Natural killer cell (primary cell): ENCODE measurements around the gene CD8B2. TPM values are rescaled to one million over a fixed set of nuclear protein-coding genes. Genes with fewer than 3 reads are reported as not detected.

Source experiments
- ATAC-seq, 3 donors: fragments of 150-1000 bp in 2 of 3; fragments of 200-7000 bp in 1 of 3; cut with Tn5 transposase; 1 replicate in 1 of 3; 2 replicates in 2 of 3; pipeline ENCODE4 v1.10.0; 2021; ENCODE audit warnings: mild to moderate bottlenecking in 2 of 3, moderate library complexity in 2 of 3
- DNase-seq, 2 donors: peaks; one replicate each; pipeline versions ENCODE4 v3.0.0 to v3.0.0-alpha.2; 2013 to 2021; ENCODE audit warnings: mixed read lengths in 1 of 2
- H3K27ac ChIP-seq: one replicate; pipeline ENCODE4 v1.5.1; 2013; ENCODE audit warnings: mild to moderate bottlenecking, low read length
- H3K27me3 ChIP-seq: one replicate; pipeline ENCODE4 v1.6.1; 2013; ENCODE audit warnings: low read length; ENCODE audit not compliant: control insufficient read depth, insufficient read depth
- H3K36me3 ChIP-seq: one replicate; pipeline ENCODE4 v1.6.1; 2013; ENCODE audit warnings: low read length; ENCODE audit not compliant: control insufficient read depth, insufficient read depth
- H3K4me1 ChIP-seq: one replicate; pipeline ENCODE4 v1.6.1; 2013; ENCODE audit warnings: low read length; ENCODE audit not compliant: control insufficient read depth, insufficient read depth
- H3K4me3 ChIP-seq: one replicate; pipeline ENCODE4 v1.5.1; 2013; ENCODE audit warnings: low read length
- H3K9me3 ChIP-seq: one replicate; pipeline ENCODE4 v1.6.1; 2013; ENCODE audit warnings: low read length; ENCODE audit not compliant: control insufficient read depth, insufficient read depth
- H3K27ac Mint-ChIP-seq, 2 donors: one replicate each; pipeline ENCODE4 v1.8.0; 2022; ENCODE audit warnings: mild to moderate bottlenecking in 2 of 2, mixed read lengths in 2 of 2, moderate library complexity in 1 of 2
- H3K27me3 Mint-ChIP-seq, 2 donors: one replicate each; pipeline ENCODE4 v1.8.0; 2022; ENCODE audit warnings: low read depth in 2 of 2, mixed read lengths in 2 of 2
- H3K36me3 Mint-ChIP-seq: one replicate; pipeline ENCODE4 v1.8.0; 2022; ENCODE audit warnings: mixed read lengths
- H3K4me1 Mint-ChIP-seq, 2 donors: one replicate each; pipeline ENCODE4 v1.8.0; 2022; ENCODE audit warnings: mixed read lengths in 2 of 2
- H3K4me3 Mint-ChIP-seq: one replicate; pipeline ENCODE4 v1.8.0; 2022; ENCODE audit warnings: mild to moderate bottlenecking, moderate library complexity, mixed read lengths
- H3K9me3 Mint-ChIP-seq, 2 donors: one replicate each; pipeline ENCODE4 v1.8.0; 2022; ENCODE audit warnings: mixed read lengths in 2 of 2
- WGBS: methylation state at CpG from one replicate; pipeline ENCODE4 v1.1.7; 2013; ENCODE audit warnings: missing lambda C conversion rate; ENCODE audit not compliant: insufficient coverage; 5-methylcytosine and 5-hydroxymethylcytosine counted together
- intact Hi-C: fragments of 100-400 bp; cut with micrococcal nuclease; formaldehyde crosslinking; loops from one replicate; pipeline ENCODE4 v1.14.2; 2022
- total RNA-seq, 4 donors: library from RNA; stranded (reverse); fragments of 120-200 nt in 1 of 4; gene quantifications; one replicate each; pipeline versions ENCODE4 v1.2.3 to v1.2.4, GENCODE V29; 2013 to 2022
- TF ChIP-seq, protein P1 (sequence below): fragments of 200-600 bp; IDR thresholded peaks from one replicate; pipeline ENCODE4 v1.8.0; 2022; ENCODE audit warnings: antibody characterized with exemption

CD8B2 gene
- total RNA-seq, 3 donors from 2014 or later (not counting 1 experiment from before 2014, with no cell fraction given): 0.36 to 1.0 (median 0.49) TPM

DNA sequence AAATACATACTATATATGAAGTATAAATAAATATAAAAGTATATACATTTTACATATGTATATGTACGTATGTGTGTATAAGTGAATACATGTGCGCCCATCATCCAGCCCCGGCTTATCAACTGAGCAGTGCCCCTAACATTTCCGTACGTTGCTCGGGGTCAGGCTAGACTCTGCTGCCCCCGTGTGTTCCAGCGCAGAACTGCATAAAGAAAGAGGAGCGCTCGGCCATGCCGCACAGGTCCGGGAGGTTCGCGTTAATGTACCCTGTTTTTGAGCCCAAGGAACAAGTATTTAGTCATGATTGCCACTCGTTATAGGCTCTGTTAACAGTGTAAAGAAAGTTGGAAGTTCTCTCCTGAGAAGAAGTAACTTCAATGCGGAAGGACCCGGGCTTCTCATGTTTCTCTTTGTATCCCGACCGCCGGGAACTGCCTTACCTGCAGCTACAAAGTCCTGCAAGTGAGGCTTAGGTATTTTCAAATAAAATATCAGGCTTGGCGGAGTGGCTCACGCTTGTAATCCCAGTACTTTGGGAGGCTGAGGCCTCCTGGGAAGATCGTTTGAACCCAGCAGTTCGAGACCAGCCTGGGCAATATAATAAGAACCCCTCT is 55.7 kb downstream of the CD8B2 start:
- Histone ChIP-seq H3K4me1 (peaks cover 11% of the 10 kb centered on the region), H3K27ac (no peak overlapping the region), H3K4me3 (no peak overlapping the region), H3K27me3 (peaks cover 6% of the 10 kb centered on the region), H3K36me3 (no peaks in the 10 kb centered on the region), H3K9me3 (no peaks in the 10 kb centered on the region)
- Mint-ChIP-seq H3K27me3 (peaks cover 20 to 36% of the 10 kb centered on the region in 2 donors), H3K36me3 (no peaks in the 10 kb centered on the region), H3K9me3 (no peaks in the 10 kb centered on the region), H3K4me1 (peaks cover 0 to 5% of the 10 kb centered on the region in 2 donors), H3K4me3 (no peak overlapping the region), H3K27ac (no peak overlapping the region)
- TF ChIP-seq, protein P1, sequence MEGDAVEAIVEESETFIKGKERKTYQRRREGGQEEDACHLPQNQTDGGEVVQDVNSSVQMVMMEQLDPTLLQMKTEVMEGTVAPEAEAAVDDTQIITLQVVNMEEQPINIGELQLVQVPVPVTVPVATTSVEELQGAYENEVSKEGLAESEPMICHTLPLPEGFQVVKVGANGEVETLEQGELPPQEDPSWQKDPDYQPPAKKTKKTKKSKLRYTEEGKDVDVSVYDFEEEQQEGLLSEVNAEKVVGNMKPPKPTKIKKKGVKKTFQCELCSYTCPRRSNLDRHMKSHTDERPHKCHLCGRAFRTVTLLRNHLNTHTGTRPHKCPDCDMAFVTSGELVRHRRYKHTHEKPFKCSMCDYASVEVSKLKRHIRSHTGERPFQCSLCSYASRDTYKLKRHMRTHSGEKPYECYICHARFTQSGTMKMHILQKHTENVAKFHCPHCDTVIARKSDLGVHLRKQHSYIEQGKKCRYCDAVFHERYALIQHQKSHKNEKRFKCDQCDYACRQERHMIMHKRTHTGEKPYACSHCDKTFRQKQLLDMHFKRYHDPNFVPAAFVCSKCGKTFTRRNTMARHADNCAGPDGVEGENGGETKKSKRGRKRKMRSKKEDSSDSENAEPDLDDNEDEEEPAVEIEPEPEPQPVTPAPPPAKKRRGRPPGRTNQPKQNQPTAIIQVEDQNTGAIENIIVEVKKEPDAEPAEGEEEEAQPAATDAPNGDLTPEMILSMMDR: peak; percentile 98
- intact Hi-C loops: loop anchor here (1.0 kb wide), 1 partner anchor 439 kb away; no protein-coding TSS in a partner anchor
- peak; percentile 67 to 83 for DNase-seq
- 14% methylated on average over 24 of the region's 24 CpGs for WGBS
- peak; percentile 85 to 99 (median 97) for ATAC-seq

DNA sequence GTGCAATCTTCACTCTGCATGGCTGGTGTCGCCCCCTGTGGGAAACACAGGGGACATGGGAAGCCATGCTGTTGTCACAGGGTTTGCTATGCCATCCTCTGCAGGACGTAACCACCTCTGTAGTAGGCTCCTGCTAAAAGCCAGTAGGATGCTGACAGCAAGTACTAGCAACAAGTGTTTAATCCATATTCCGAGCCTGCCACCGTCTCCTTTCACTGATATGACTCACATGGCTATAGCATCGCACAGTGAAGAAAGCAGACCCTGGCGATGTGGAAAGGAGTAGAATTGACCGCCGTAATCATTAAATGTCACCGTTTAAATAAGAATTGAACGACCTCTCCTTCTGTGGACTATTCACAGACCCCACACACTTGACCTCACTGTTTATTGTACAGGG is 57.8 kb downstream of the CD8B2 start:
- no peak overlapping the region for H3K27ac Mint-ChIP-seq
- no peaks in the 10 kb centered on the region for H3K36me3 Mint-ChIP-seq
- H3K4me1 Mint-ChIP-seq: peaks cover 0 to 5% of the 10 kb centered on the region in 2 donors
- Histone ChIP-seq H3K36me3 (no peaks in the 10 kb centered on the region), H3K4me1 (peaks cover 10% of the 10 kb centered on the region), H3K27me3 (peaks cover 6% of the 10 kb centered on the region), H3K9me3 (no peaks in the 10 kb centered on the region), H3K4me3 (no peak overlapping the region), H3K27ac (no peak overlapping the region)
- no peak overlapping the region for H3K4me3 Mint-ChIP-seq
- intact Hi-C loops: no loop called here
- WGBS: 92% methylated on average over 8 of the region's 10 CpGs
- H3K9me3 Mint-ChIP-seq: no peaks in the 10 kb centered on the region
- peaks cover 25 to 43% of the 10 kb centered on the region in 2 donors for H3K27me3 Mint-ChIP-seq
- no peak for ATAC-seq
- DNase-seq: peak in 1 of 2 donors; percentile 7
- TF ChIP-seq, protein P1: no peak

DNA sequence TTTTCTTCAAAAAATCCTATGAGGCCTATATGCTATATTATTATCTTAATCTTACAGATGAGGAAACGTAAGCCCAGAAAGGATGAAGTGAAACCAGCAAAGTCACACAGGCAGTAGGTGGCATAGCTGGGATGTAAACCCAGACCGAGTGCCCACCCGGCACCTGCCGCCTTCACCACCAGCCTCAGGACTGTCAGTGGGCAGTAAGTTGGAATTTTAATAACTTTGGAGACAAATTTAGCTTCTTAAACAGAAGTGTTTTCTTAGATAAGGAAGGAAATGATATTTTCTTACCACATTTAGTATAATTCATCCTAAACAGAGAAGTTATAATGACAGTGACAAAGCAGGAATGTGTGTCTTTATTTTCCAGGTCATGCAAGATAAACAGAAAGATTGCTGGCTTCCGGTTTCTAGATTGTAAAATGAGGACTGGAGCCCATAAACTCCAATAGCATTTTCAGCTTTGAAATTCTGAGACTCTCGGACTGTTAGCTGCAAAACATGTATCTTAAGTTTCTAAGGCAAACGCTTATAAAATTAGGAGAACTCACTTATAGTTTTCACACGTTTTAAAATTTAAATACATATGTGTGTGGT is 59.3 kb downstream of the CD8B2 start:
- Histone ChIP-seq H3K9me3 (no peaks in the 10 kb centered on the region), H3K27ac (no peak overlapping the region), H3K4me3 (no peak overlapping the region), H3K36me3 (no peaks in the 10 kb centered on the region), H3K4me1 (peaks cover 10% of the 10 kb centered on the region), H3K27me3 (peaks cover 6% of the 10 kb centered on the region)
- WGBS: 24% methylated on average over 5 of the region's 8 CpGs
- no peak for DNase-seq
- Mint-ChIP-seq H3K36me3 (no peaks in the 10 kb centered on the region), H3K4me1 (peaks cover 0 to 5% of the 10 kb centered on the region in 2 donors), H3K27ac (no peak overlapping the region), H3K27me3 (peaks cover 25 to 43% of the 10 kb centered on the region in 2 donors), H3K9me3 (no peaks in the 10 kb centered on the region), H3K4me3 (no peak overlapping the region)
- intact Hi-C loops: no loop called here
- TF ChIP-seq, protein P1: no peak
- ATAC-seq: no peak
